Measurements from ENCODE around the gene STK4. TPM values are rescaled to one million over a fixed set of nuclear protein-coding genes. Genes with fewer than 3 reads are reported as not detected.

Gene STK4
- total RNA-seq, 1 experiment from 2014 or later, result 52.7 TPM

DNA sequence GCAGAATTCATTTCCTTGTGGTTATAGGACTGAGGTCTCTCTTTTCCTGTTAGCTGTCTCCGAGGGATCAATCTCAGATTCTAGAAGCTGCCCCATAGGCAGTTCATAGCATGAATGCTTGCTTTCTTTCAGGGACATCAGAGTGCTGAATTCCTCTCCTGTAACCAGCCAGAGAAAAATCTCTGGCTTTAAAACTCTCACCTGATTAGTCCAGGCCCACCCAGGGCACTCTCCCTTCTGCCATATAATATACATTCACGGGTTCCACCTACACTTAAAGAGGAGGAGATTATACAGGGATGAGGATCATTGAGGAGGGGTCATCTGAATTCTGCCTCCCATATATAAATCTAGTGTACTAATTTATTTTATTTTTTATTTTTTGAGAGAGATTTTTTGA, 136.8 kb downstream of the STK4 start:
- H3K27ac ChIP-seq (ENCODE audit: low read depth, low read length, poor library complexity, severe bottlenecking), result no peak overlapping the region
- TF ChIP-seq EZH2 (IDR thresholded peaks at IDR 0.05; ENCODE audit: borderline replicate concordance, low read depth, low read length, poor library complexity, severe bottlenecking), result no peak
- TF ChIP-seq, protein P1, sequence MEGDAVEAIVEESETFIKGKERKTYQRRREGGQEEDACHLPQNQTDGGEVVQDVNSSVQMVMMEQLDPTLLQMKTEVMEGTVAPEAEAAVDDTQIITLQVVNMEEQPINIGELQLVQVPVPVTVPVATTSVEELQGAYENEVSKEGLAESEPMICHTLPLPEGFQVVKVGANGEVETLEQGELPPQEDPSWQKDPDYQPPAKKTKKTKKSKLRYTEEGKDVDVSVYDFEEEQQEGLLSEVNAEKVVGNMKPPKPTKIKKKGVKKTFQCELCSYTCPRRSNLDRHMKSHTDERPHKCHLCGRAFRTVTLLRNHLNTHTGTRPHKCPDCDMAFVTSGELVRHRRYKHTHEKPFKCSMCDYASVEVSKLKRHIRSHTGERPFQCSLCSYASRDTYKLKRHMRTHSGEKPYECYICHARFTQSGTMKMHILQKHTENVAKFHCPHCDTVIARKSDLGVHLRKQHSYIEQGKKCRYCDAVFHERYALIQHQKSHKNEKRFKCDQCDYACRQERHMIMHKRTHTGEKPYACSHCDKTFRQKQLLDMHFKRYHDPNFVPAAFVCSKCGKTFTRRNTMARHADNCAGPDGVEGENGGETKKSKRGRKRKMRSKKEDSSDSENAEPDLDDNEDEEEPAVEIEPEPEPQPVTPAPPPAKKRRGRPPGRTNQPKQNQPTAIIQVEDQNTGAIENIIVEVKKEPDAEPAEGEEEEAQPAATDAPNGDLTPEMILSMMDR (conservative IDR thresholded peaks at IDR 0.05; ENCODE audit: low read depth, low read length), result no peak
- no peaks in the 10 kb centered on the region for H3K9me3 ChIP-seq (ENCODE audit: low read depth, low read length, poor library complexity, severe bottlenecking)
- ChIA-PET POLR2A (ENCODE audit: low non-redundant PET) (no interaction called here), CTCF (no interaction called here)
- H3K27me3 ChIP-seq (replicated peaks; ENCODE audit: insufficient read depth, low read depth, low read length, poor library complexity), result no peaks in the 10 kb centered on the region
- intact Hi-C loops (cut with micrococcal nuclease; ENCODE audit: unreplicated experiment), result no loop called here
- H3K36me3 ChIP-seq (ENCODE audit: insufficient read depth, low read length, poor library complexity, severe bottlenecking), result no peaks in the 10 kb centered on the region
- H3K4me1 ChIP-seq (ENCODE audit: insufficient read depth, low read length, poor library complexity, severe bottlenecking), result no peaks in the 10 kb centered on the region
- DNase-seq (ENCODE audit: low spot score), result no peak
- no TSS peak for BruUV-seq (replicated peaks)
- no peak overlapping the region for H3K4me3 ChIP-seq (ENCODE audit: low read depth, low read length, poor library complexity, severe bottlenecking)

DNA sequence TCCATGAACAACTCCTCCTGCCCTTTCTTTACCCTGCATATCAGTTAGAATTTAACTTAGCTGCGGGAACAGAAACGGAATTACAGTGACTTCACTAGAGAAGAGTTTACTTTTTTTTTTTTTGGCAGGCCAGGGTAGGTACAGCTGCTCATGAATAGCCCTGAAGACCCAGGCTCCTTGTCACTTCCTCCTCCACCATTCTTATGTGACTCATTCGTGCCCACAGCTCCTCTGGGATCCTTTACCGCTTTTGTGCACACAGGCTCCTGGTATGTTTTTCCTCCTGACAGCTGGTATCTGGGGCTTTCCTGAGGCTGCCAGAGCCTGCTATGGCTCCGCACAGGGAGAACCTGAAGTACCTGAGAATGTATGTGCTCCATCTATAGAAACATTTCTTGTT, 138.5 kb downstream of the STK4 start:
- POLR2A ChIA-PET (ENCODE audit: low non-redundant PET), result no interaction called here
- H3K4me1 ChIP-seq (ENCODE audit: insufficient read depth, low read length, poor library complexity, severe bottlenecking), result no peaks in the 10 kb centered on the region
- DNase-seq (ENCODE audit: low spot score), result peak; percentile 62

DNA sequence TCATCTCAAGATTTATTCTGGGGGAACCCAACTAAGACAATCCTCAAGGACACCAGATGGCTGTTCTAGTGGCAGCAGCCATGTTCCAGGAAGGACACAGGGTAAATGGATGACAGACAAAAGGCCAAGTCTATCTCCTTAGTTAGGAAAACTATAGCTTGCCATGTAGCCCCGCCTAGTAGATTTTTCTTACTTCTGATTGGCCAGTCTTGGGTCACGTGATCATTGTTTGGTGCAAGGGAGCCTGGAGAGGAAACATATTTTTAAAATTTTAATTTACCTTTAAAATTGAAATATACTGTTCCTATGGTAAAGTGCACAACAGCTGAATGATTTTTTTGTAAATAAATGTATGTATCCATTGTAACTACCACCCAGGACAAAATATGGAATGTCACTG, 139.0 kb downstream of the STK4 start:
- H3K27me3 ChIP-seq (replicated peaks; ENCODE audit: insufficient read depth, low read depth, low read length, poor library complexity), result no peaks in the 10 kb centered on the region
- no TSS peak for BruUV-seq (replicated peaks)
- no peak overlapping the region for H3K27ac ChIP-seq (ENCODE audit: low read depth, low read length, poor library complexity, severe bottlenecking)
- no peaks in the 10 kb centered on the region for H3K9me3 ChIP-seq (ENCODE audit: low read depth, low read length, poor library complexity, severe bottlenecking)
- ChIA-PET CTCF (interaction anchor here (0.5 to 1.8 kb wide), 5 partner anchors 9 to 518 kb away, joined by 3 to 10 read pairs (median 3); no protein-coding TSS in a partner anchor), POLR2A (ENCODE audit: low non-redundant PET) (no interaction called here)
- DNase-seq (ENCODE audit: low spot score), result no peak
- no peak for TF ChIP-seq EZH2 (IDR thresholded peaks at IDR 0.05; ENCODE audit: borderline replicate concordance, low read depth, low read length, poor library complexity, severe bottlenecking)
- TF ChIP-seq, protein P1 (conservative IDR thresholded peaks at IDR 0.05; ENCODE audit: low read depth, low read length), result no peak
- no peaks in the 10 kb centered on the region for H3K4me1 ChIP-seq (ENCODE audit: insufficient read depth, low read length, poor library complexity, severe bottlenecking)
- H3K4me3 ChIP-seq (ENCODE audit: low read depth, low read length, poor library complexity, severe bottlenecking), result no peak overlapping the region
- H3K36me3 ChIP-seq (ENCODE audit: insufficient read depth, low read length, poor library complexity, severe bottlenecking), result no peaks in the 10 kb centered on the region
- intact Hi-C loops (cut with micrococcal nuclease; ENCODE audit: unreplicated experiment), result no loop called here

More for the DNA sequence above, 138.5 kb downstream of the STK4 start:
- Histone ChIP-seq H3K27ac (ENCODE audit: low read depth, low read length, poor library complexity, severe bottlenecking) (no peak overlapping the region), H3K9me3 (ENCODE audit: low read depth, low read length, poor library complexity, severe bottlenecking) (no peaks in the 10 kb centered on the region), H3K27me3 (replicated peaks; ENCODE audit: insufficient read depth, low read depth, low read length, poor library complexity) (no peaks in the 10 kb centered on the region), H3K36me3 (ENCODE audit: insufficient read depth, low read length, poor library complexity, severe bottlenecking) (no peaks in the 10 kb centered on the region), H3K4me3 (ENCODE audit: low read depth, low read length, poor library complexity, severe bottlenecking) (no peak overlapping the region)
- CTCF ChIA-PET, result interaction anchor here (0.5 to 1.8 kb wide), 3 partner anchors 9 to 518 kb away, joined by 3 to 10 read pairs (median 3); no protein-coding TSS in a partner anchor
- intact Hi-C loops (cut with micrococcal nuclease; ENCODE audit: unreplicated experiment), result no loop called here
- TF ChIP-seq, protein P1 (conservative IDR thresholded peaks at IDR 0.05; ENCODE audit: low read depth, low read length), result no peak
- no peak for TF ChIP-seq EZH2 (IDR thresholded peaks at IDR 0.05; ENCODE audit: borderline replicate concordance, low read depth, low read length, poor library complexity, severe bottlenecking)
- no TSS peak for BruUV-seq (replicated peaks)
